Activated CD8-positive, alpha-beta memory T cell treated with anti-CD3 and anti-CD28 coated beads for 1 hour (primary cell): Measurements from ENCODE around the gene DHRS11.
A peak's percentile ranks its signal among the peaks of the same experiment; 100 is the strongest.

Experiments
- DNase-seq, 2 donors: peaks; one replicate each; pipeline ENCODE4 v3.0.0-alpha.2; 2020; ENCODE audit warnings: low read depth in 1 of 2; ENCODE audit errors: extremely low read depth in 1 of 2

DHRS11 gene

DNA sequence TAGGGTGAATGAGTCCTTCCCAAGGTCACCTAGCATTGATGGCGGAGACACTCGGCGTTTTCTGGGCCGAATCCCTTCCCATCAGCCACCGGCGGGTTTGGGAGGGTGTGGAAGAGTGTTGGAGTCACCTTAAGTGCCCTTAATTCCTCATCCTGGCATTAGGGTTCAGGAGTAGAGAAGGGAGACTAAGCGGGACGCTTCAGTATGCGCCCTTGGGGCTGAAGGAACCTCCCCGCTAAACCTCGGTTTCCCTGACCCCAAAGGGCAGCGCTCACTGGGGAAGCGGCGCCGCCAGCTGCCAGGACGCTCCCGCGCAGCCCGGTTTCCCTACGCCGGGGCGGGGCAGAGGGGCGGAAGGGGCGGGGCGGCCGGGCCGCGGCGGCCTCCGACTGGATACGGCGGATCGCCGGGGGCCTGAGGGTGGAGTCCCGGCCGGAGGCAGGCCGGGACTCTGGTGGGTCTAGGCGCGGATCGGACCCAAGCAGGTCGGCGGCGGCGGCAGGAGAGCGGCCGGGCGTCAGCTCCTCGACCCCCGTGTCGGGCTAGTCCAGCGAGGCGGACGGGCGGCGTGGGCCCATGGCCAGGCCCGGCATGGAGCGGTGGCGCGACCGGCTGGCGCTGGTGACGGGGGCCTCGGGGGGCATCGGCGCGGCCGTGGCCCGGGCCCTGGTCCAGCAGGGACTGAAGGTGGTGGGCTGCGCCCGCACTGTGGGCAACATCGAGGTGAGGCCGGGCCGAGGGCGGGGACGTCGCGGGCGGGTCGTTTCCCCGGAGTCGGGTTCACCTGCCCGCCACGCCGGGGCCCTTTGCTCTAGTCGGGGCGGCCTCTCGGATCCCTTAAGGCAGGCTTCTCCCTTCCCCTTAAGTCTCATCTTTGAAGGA, at the start of gene DHRS11:
DHRS11 (plus strand) TSS at position 446 of the 882 bp plus-strand sequence; CDS start at position 577, 131 bp downstream.
- DNase-seq: peak in 1 of 2 donors; percentile 67

GRCh38 chr17:36542755-36543154, 48.9 kb upstream of the DHRS11 start:
- DNase-seq: no peak

- DNase-seq: peak in 1 of 2 donors; percentile 5
These were observed 47.7 kb upstream of the DHRS11 start for GRCh38 chr17:36544044-36544306.

- DNase-seq: peak; percentile 77 to 90
These were observed 47.2 kb upstream of the DHRS11 start, which contains the start of gene GGNBP2 for GRCh38 chr17:36544307-36545076. GGNBP2 (plus strand) TSS chr17:36544919; CDS start chr17:36545725, 806 bp downstream.

DNA sequence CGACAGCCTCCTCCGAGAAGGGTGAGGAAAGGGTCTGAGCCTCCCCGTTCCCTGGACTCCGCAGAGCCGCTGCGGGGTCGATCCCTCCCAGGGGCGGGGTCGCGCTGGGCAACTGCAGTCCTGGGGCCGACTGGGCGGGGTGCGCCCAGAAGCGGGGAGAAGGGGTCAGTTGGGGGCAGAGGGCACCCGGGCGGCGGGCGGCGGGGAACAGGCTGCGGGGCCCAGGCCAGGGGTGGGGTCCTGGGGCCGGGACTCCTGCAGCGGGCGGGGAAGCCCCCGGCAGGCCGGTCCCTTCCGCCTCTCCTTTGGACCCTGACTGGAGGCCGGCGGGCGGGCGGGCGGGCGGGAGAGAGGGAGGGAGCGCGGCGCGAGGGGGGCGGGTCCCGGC, 46.6 kb upstream of the DHRS11 start:
- DNase-seq: no peak

DNA sequence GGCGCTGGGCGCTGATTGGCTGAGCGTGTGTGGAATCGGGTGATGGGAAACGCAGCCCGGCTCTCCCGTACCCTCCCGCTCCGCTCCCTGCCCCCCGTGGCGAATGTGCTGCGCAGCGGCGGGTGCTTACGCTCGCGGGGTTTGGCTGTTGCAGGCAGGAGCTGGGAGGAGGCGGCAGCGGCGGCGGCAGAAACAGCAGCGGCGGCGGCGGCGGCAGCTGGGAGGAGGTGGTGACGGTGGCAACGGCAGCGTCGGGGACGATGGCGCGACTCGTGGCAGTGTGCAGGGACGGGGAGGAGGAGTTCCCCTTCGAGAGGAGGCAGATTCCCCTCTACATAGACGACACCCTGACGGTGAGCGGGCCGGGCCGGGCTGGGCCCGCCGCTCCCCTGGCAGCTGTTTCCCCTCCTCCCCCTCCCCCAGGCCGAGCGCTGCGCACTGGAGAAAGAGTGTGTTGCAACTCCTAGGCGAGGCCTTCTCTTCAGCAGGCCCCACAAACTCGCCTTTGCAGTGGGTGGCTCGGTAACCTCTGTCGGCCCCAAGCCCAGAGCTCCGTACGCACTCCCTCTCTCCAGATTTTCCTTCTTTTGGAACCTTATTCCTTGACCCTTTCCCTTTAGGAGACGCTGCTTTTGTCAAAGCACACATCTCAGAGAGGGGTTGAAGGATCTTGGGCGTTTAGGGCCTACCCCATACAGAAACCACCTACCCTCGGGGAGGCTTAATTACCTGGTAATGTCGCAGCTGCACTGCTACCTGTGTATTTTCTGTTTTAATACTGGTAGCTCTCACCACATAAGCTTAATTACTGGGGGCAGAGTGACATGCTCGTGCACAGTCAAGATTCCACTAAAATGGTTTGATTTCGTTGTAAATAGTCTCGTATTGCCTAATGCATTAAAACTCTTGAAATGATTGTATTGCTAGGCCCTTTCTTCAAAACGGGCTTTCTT, 45.9 kb upstream of the DHRS11 start:
- DNase-seq: peak; percentile 89 to 90

DNA sequence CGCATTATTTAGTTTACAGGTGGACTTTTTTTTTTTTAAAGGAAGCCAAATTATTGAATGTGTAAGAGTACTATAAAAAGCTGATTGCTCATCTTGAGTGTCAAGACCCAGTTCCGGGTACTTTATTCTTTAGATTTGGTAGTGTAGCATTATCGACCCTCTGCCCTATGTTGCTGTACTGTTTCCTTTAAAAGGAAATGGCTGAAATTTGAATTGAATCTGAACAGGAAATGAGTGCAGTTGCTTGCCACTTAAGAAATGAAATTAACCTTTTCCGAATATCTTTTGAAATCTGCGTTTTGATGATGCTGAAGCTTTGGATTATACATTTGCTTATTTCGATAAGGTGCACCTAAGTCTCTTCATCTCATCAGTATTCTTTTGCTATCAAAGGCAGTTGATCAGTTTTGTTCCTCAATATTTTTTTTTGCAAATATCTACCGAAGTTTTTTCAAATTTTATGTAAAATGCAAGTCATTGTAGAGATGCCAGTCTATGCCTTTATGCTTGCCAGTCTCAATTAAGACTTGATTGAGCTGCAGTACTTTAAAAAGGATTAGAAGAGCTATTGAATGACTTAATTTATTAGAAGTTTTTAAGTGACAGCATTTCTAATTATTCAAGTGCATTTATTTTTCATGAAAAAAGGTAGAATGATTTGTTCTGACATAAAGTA, 45.1 kb upstream of the DHRS11 start:
- DNase-seq: no peak

DNA sequence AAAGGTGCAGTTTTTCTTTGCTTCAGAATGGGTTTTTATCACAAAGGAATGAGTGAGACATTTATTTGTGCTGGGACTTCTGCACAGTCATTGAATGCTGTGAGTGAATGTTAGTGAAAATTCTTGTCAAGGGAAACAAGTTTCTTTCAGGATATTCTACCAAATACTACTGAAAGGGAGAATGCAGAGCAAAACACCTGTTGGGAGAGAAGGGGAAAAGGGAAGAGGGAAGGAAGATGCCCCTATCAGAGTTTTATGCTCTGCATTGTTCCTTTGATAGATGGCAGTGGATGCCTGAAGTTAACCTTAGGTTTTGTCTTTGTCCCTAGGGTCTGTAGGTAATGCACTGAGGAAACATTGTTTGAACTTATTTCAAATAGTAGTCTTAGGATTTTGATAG, 43.9 kb upstream of the DHRS11 start:
- no peak for DNase-seq

DNA sequence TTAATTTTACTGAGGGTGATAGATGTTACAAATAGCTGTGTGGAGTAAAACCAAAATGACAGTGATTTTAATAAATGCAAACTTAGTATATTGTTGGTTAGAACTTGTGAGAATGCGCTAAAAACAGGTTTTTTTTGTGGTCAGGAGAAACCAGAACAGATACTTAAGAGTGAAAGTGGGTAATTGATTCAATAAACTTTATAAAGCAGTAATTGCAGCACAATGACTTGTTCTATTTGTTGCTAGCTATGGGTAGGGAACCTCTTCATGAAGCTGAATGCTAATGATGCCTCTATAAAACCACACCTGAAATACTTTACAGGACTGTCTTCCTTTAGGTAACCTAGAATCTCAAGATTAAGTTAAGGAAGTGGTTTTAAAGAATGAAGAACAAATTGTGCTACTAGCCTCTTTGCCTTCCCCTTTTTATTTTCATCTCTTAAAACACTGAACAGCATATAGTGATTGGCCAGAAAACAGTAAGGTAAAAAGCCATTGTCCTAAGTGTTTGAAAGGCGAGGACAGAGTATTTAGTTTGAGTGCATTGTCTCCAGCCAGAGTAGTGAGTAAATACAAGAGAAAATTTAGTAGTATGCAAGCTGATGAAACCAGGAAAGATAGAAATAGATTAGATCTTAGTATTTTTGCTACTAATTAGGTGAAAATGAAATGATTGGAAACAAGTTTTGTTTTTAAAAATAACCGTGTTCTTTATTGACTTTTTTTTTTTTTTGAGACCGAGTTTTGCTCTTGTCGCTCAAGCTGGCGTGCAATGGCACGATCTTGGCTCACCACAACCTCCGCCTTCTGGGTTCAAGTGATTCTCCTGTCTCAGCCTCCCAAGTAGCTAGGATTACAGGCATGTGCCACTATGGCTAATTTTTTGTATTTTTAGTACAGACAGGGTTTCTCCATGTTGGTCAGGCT, 40.9 kb upstream of the DHRS11 start:
- DNase-seq: no peak

DNA sequence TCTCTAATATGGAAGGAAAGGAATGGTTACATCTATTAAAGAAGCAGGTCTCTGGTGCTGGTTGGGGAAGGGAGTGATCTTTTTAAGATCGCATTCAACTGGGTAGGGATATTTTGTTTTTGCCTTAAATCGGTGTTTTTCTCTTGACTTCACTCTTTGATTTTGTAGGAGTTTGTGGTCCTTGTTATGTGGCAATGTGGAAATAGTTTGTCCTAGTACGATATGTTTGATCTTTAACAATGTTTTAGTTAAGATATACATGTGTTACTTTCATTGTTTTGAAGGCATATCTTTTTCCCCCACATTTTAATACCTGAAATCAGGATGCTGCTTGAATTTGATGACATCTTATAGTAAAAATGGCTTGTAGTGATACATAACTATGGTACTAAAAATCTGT, 38.2 kb upstream of the DHRS11 start:
- DNase-seq: no peak

- no peak for DNase-seq
These were observed 25.6 kb upstream of the DHRS11 start for GRCh38 chr17:36566081-36566480.

DNA sequence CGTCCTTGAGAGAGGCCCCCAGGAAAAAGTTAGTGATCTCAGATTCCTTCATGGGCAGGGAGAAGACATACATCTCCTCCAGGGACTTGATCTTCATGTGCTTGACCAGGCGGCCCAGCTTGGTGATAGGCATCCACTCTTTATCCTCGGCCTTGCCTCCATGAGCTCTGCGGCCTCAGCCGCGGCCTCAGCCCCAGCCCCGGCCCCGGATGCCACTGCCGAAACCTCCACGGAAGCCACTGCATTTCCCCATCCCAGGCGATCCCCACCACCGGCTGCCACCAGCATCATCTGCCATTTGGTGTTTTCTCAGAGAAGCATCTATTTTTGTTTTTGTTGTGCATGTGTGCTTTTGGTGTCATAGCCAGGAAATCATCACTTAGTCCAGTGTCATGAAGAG, 16.7 kb upstream of the DHRS11 start:
- DNase-seq: no peak

DNA sequence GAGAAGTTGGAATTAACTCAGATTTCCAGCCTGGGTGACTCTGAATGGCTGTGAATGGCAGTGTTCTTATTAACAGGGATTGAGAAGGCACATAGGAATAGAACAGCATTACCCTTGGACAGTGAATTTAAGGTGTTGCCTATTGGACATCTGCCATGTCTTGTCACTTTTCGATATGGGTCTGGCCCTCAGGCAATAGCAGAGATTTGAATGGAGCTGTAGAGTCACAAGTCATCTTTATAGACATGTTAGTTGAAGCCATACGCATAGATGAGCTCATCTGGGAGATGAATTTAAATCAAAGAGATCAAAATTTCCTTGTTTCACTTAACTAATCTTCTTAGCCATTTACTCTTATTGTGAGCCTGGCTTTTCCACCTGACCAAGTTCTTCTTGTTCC, 14.9 kb upstream of the DHRS11 start:
- DNase-seq: no peak

GRCh38 chr17:36578671-36579070, 13.0 kb upstream of the DHRS11 start:
- DNase-seq: no peak

DNA sequence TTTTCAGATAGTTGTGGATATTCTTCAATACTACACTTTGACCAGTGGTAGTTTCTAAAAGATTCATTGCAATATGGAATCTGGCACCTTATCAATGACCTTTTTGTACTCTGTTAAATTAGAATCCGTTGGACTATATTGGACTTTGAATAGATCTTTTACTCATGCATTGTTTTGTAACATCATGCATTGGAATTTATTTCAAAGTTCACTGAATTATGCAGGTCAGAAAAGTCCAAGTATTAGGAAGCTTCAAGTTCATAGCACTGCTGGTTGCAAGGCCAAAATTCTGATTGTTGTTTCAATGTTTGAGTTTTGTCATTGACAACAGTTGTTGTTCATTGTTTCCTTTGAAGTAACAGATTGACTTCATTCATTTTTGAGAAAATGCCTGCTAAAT, 7.9 kb upstream of the DHRS11 start:
- no peak for DNase-seq

GRCh38 chr17:36586138-36586537, 5.5 kb upstream of the DHRS11 start:
- no peak for DNase-seq

GRCh38 chr17:36590082-36590481, 1.6 kb upstream of the DHRS11 start:
- DNase-seq: no peak

DNA sequence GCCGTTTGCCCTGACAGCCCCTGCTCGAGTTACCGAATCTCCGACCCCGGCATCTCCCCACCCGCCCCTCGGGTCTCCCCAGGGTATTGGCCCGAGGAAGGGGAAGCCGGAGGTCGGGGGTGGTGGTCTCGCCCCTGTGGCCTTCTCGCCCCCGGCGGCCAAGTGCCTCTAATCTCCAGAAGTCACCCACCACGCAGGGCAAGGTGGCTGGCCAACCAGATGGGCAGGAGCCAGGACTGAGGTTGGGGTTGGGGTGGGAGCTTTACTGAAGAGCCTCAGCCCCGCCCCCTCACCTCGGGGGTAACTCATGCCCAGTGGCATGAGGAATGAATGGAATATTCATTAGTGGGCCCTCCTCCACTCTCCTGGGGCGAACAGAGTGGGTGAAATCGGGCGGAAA, 637 bp downstream of the DHRS11 start:
- DNase-seq: no peak

GRCh38 chr17:36592716-36593321, 1.1 kb downstream of the DHRS11 start:
- no peak for DNase-seq
